GM18909 (cell line): ENCODE results near the gene SNCAIP.
"Not testable (repeated sequence)": the region's sequence is repeated elsewhere in the genome, so short reads cannot be mapped to it uniquely, and the experiment has no call there.

Experiments used
- ATAC-seq: cut with Tn5 transposase; IDR thresholded peaks from one replicate; pipeline ENCODE4 v1.9.1; 2021; ENCODE audit warnings: mild to moderate bottlenecking; ENCODE audit not compliant: unreplicated experiment, poor library complexity

Gene SNCAIP

GRCh38 chr5:122353361-122353760 is 41.3 kb downstream of the SNCAIP start:
- not testable (repeated sequence) for ATAC-seq

- no peak for ATAC-seq
Observed at GRCh38 chr5:122354293-122354692, 42.3 kb downstream of the SNCAIP start.

GRCh38 chr5:122355324-122355723 is 43.3 kb downstream of the SNCAIP start:
- ATAC-seq: no peak

GRCh38 chr5:122356855-122357254 is 44.8 kb downstream of the SNCAIP start:
- ATAC-seq: no peak

GRCh38 chr5:122358372-122358979 is 46.4 kb downstream of the SNCAIP start:
- no peak for ATAC-seq

- no peak for ATAC-seq
Observed at GRCh38 chr5:122362361-122362760, 50.3 kb downstream of the SNCAIP start.

GRCh38 chr5:122363623-122364022 is 51.6 kb downstream of the SNCAIP start:
- no peak for ATAC-seq

GRCh38 chr5:122366501-122366900 is 54.5 kb downstream of the SNCAIP start:
- peak; percentile 55 for ATAC-seq

GRCh38 chr5:122367456-122367855 is 55.4 kb downstream of the SNCAIP start:
- ATAC-seq: no peak

- ATAC-seq: no peak
Observed at GRCh38 chr5:122368510-122369251, 56.6 kb downstream of the SNCAIP start.

- no peak for ATAC-seq
Observed at GRCh38 chr5:122369253-122369815, 57.3 kb downstream of the SNCAIP start.

GRCh38 chr5:122371511-122372151 is 59.6 kb downstream of the SNCAIP start:
- no peak for ATAC-seq

- no peak for ATAC-seq
Observed at GRCh38 chr5:122374110-122374509, 62.1 kb downstream of the SNCAIP start.

GRCh38 chr5:122375801-122376200 is 63.8 kb downstream of the SNCAIP start:
- ATAC-seq: no peak

GRCh38 chr5:122376250-122376649 is 64.2 kb downstream of the SNCAIP start:
- no peak for ATAC-seq

GRCh38 chr5:122377026-122377425 is 65.0 kb downstream of the SNCAIP start:
- ATAC-seq: no peak

- ATAC-seq: not testable (repeated sequence)
Observed at GRCh38 chr5:122382938-122383337, 70.9 kb downstream of the SNCAIP start.

GRCh38 chr5:122384739-122385235 is 72.8 kb downstream of the SNCAIP start:
- no peak for ATAC-seq

- ATAC-seq: no peak
Observed at GRCh38 chr5:122385286-122385685, 73.2 kb downstream of the SNCAIP start.

- ATAC-seq: no peak
Observed at GRCh38 chr5:122385808-122386207, 73.8 kb downstream of the SNCAIP start.

GRCh38 chr5:122390154-122390553 is 78.1 kb downstream of the SNCAIP start:
- ATAC-seq: no peak
